PC-9 (cell line): ENCODE measurements around the gene PALMD. TPM values are rescaled to one million over a fixed set of nuclear protein-coding genes. Genes with fewer than 3 reads are reported as not detected.

Experiments used
- BruUV-seq: library from RNA; stranded (reverse); fragments of 400-500 nt; replicated peaks from 2 replicates; lab custom pipeline; 2021; lab: Mats Ljungman, UMichigan
- CTCF ChIA-PET: fragments of 300-600 bp; sonication (Branson Sonifier 250); formaldehyde crosslinking; loops from one replicate; lab custom pipeline; 2022; ENCODE audit warnings: antibody characterized with exemption; lab: Charles Lee
- POLR2A ChIA-PET: fragments of 300-600 bp; sonication (Branson Sonifier 250); formaldehyde crosslinking; loops from one replicate; lab custom pipeline; 2022; ENCODE audit warnings: antibody characterized with exemption; ENCODE audit not compliant: unreplicated experiment; lab: Charles Lee
- DNase-seq, 2 experiments: peaks; one replicate each; pipeline versions ENCODE4 v3.0.0 to v3.0.0-alpha.2; 2015 to 2022; ENCODE audit warnings: mixed read lengths in 1 of 2
- H2AFZ ChIP-seq: fragments of 200-600 bp; sonication (generic); 2 replicates; pipeline ENCODE4 v1.8.1; 2017; ENCODE audit warnings: antibody characterized with exemption
- H3F3A ChIP-seq: fragments of 200-600 bp; sonication (generic); 2 replicates; pipeline ENCODE4 v1.8.1; 2017; ENCODE audit warnings: antibody characterized with exemption, mild to moderate bottlenecking, low read depth; ENCODE audit not compliant: insufficient read depth
- H3K27ac ChIP-seq: fragments of 200-600 bp; sonication (generic); 2 replicates; pipeline ENCODE4 v1.6.1; 2016; ENCODE audit warnings: mixed run types
- H3K27me3 ChIP-seq: fragments of 200-600 bp; sonication (generic); 2 replicates; pipeline ENCODE4 v1.6.1; 2016; ENCODE audit warnings: low read depth, mixed run types; ENCODE audit not compliant: insufficient read depth
- H3K36me3 ChIP-seq: fragments of 200-600 bp; sonication (generic); 2 replicates; pipeline ENCODE4 v1.6.1; 2016; ENCODE audit warnings: low read depth, mixed run types
- H3K4me1 ChIP-seq: fragments of 200-600 bp; sonication (generic); replicated peaks from 2 replicates; pipeline ENCODE4 v1.6.1; 2016; ENCODE audit warnings: mixed run types; ENCODE audit not compliant: insufficient read depth
- H3K4me2 ChIP-seq: fragments of 200-600 bp; sonication (generic); 2 replicates; pipeline ENCODE4 v1.6.1; 2017; ENCODE audit warnings: mixed run types
- H3K4me3 ChIP-seq: fragments of 200-600 bp; sonication (generic); 2 replicates; pipeline ENCODE4 v1.6.1; 2016; ENCODE audit warnings: mixed run types
- H3K79me2 ChIP-seq: fragments of 200-600 bp; sonication (generic); 2 replicates; pipeline ENCODE4 v1.6.1; 2017; ENCODE audit warnings: low read depth, mixed run types
- H3K9me2 ChIP-seq: fragments of 200-600 bp; sonication (generic); 2 replicates; pipeline ENCODE4 v1.8.1; 2017; ENCODE audit warnings: mild to moderate bottlenecking; ENCODE audit not compliant: insufficient read depth
- H3K9me3 ChIP-seq: fragments of 200-600 bp; sonication (generic); 2 replicates; pipeline ENCODE4 v1.8.1; 2016; ENCODE audit warnings: low read depth; ENCODE audit not compliant: insufficient read depth
- H4K20me1 ChIP-seq: fragments of 200-600 bp; sonication (generic); 2 replicates; pipeline ENCODE4 v1.8.1; 2017; ENCODE audit not compliant: insufficient read depth
- CTCF ChIP-seq: fragments of 200-600 bp; sonication (generic); conservative IDR thresholded peaks from 2 replicates; pipeline ENCODE4 v1.6.1; 2017; ENCODE audit warnings: mixed run types, antibody characterized with exemption, mild to moderate bottlenecking, moderate library complexity
- EZH2 ChIP-seq: fragments of 200-600 bp; sonication (generic); IDR thresholded peaks from 2 replicates; pipeline ENCODE4 v1.8.0; 2017; ENCODE audit warnings: antibody characterized with exemption, low read depth
- intact Hi-C: fragments of 100-400 bp; cut with micrococcal nuclease; formaldehyde crosslinking; loops from one replicate; pipeline ENCODE4 v1.10.0; 2022; ENCODE audit not compliant: unreplicated experiment
- total RNA-seq: library from RNA; stranded (reverse); gene quantifications from 2 replicates; pipeline ENCODE4 v1.2.3, GENCODE V29; 2021

PALMD gene
- total RNA-seq, 1 experiment from 2014 or later = 0.68 TPM

GRCh38 chr1:99737016-99737415, 91.1 kb downstream of the PALMD start:
- no peak overlapping the region for H3K4me3 ChIP-seq
- POLR2A ChIA-PET = no interaction called here
- intact Hi-C loops = no loop called here
- H3F3A ChIP-seq = no peaks in the 10 kb centered on the region
- CTCF ChIA-PET = no interaction called here
- TF ChIP-seq CTCF (peak; percentile 70), EZH2 (no peak)
- no peak overlapping the region for H3K27ac ChIP-seq
- no peaks in the 10 kb centered on the region for H3K9me2 ChIP-seq
- no peak overlapping the region for H3K4me2 ChIP-seq
- DNase-seq = peak; percentile 9 to 47
- no peak overlapping the region for H2AFZ ChIP-seq
- H3K79me2 ChIP-seq = no peaks in the 10 kb centered on the region
- no peaks in the 10 kb centered on the region for H3K36me3 ChIP-seq
- BruUV-seq = no TSS peak
- H4K20me1 ChIP-seq = no peaks in the 10 kb centered on the region
- no peaks in the 10 kb centered on the region for H3K9me3 ChIP-seq
- H3K27me3 ChIP-seq = no peaks in the 10 kb centered on the region
- no peaks in the 10 kb centered on the region for H3K4me1 ChIP-seq

GRCh38 chr1:99738858-99739465, 93.0 kb downstream of the PALMD start:
- H4K20me1 ChIP-seq = no peaks in the 10 kb centered on the region
- H3K9me2 ChIP-seq = no peaks in the 10 kb centered on the region
- no peak overlapping the region for H2AFZ ChIP-seq
- intact Hi-C loops = no loop called here
- no peaks in the 10 kb centered on the region for H3K36me3 ChIP-seq
- no peak overlapping the region for H3K4me3 ChIP-seq
- BruUV-seq = no TSS peak
- no peaks in the 10 kb centered on the region for H3K9me3 ChIP-seq
- H3K27me3 ChIP-seq = no peaks in the 10 kb centered on the region
- no peaks in the 10 kb centered on the region for H3K4me1 ChIP-seq
- no peaks in the 10 kb centered on the region for H3K79me2 ChIP-seq
- ChIA-PET CTCF (no interaction called here), POLR2A (no interaction called here)
- H3K27ac ChIP-seq = no peak overlapping the region
- no peak overlapping the region for H3K4me2 ChIP-seq
- no peaks in the 10 kb centered on the region for H3F3A ChIP-seq
- no peak for DNase-seq
- no peak for TF ChIP-seq EZH2
- TF ChIP-seq CTCF = no peak

DNA sequence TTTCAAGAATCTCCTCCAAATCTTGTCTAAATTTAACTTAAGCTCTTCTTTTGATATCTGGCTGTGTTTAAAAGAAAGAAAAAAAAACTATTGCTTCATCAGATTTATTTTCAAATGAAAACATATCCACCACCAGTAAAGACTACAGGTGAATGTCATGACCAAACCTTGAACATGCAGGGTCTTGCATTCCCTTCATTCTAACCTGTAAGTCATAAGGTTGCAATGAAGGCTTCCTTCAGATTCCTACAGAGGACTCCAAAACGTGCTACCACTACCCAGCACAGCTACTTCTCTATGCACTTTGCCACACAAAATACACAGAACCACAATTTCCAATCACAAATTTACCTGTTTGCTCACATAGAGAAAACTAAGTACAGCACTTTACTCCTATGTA, 94.2 kb downstream of the PALMD start:
- CTCF ChIA-PET = no interaction called here

More for the DNA sequence above, 94.2 kb downstream of the PALMD start:
- BruUV-seq = no TSS peak
- H3K4me2 ChIP-seq = no peak overlapping the region
- no peaks in the 10 kb centered on the region for H3F3A ChIP-seq
- H4K20me1 ChIP-seq = no peaks in the 10 kb centered on the region
- no peaks in the 10 kb centered on the region for H3K79me2 ChIP-seq
- no peaks in the 10 kb centered on the region for H3K4me1 ChIP-seq
- no peaks in the 10 kb centered on the region for H3K9me3 ChIP-seq
- TF ChIP-seq CTCF (no peak), EZH2 (no peak)
- no peaks in the 10 kb centered on the region for H3K27me3 ChIP-seq
- no peak overlapping the region for H3K4me3 ChIP-seq
- no peak overlapping the region for H2AFZ ChIP-seq
- H3K27ac ChIP-seq = no peak overlapping the region
- no peaks in the 10 kb centered on the region for H3K9me2 ChIP-seq
- POLR2A ChIA-PET = no interaction called here
- H3K36me3 ChIP-seq = no peaks in the 10 kb centered on the region
- intact Hi-C loops = no loop called here
- no peak for DNase-seq

Other genes with a start within 250 kb of the PALMD start
- 4.1 and 7.3 TPM in 2 replicates for gene FRRS1, start 120.5 kb downstream of the PALMD start, total RNA-seq
- gene AGL, start 204.2 kb downstream of the PALMD start, total RNA-seq = 13.2 and 15.7 TPM in 2 replicates